Endothelial cell of umbilical vein (primary cell): ENCODE results near the gene TACC3. TPM values are rescaled to one million over a fixed set of nuclear protein-coding genes. Genes with fewer than 3 reads are reported as not detected.

Experiments used
- BruUV-seq: library from RNA; stranded (reverse); fragments of 400-500 nt; replicated peaks from 2 replicates; lab custom pipeline; 2021; lab: Mats Ljungman, UMichigan
- CTCF ChIA-PET: fragments of 300-600, 350-600 bp; sonication (Branson Sonifier 250); formaldehyde crosslinking; loops from one replicate; lab custom pipeline; 2021; ENCODE audit warnings: antibody characterized with exemption, inconsistent platforms; lab: Charles Lee
- POLR2A ChIA-PET: fragments of 300-600, 350-600 bp; sonication (Branson Sonifier 250); formaldehyde crosslinking; loops from one replicate; lab custom pipeline; 2021; ENCODE audit warnings: antibody characterized with exemption, inconsistent platforms; lab: Charles Lee
- DNase-seq: peaks from one replicate; pipeline ENCODE4 v3.0.0-alpha.2; 2011; ENCODE audit warnings: low read depth, low spot score
- FAIRE-seq: peaks from 2 replicates; lab custom pipeline; 2011; peaks lifted over from hg19 to GRCh38; lab: Jason Lieb, UNC
- H2AFZ ChIP-seq: 2 replicates; pipeline ENCODE4 v1.6.0; 2012; ENCODE audit warnings: low read depth, low read length, control low read depth, inconsistent platforms
- H3K27ac ChIP-seq: 2 replicates; pipeline ENCODE4 v1.5.1; 2011; ENCODE audit warnings: low read depth, mild to moderate bottlenecking, control low read depth, low read length, moderate library complexity; ENCODE audit not compliant: insufficient read depth
- H3K27me3 ChIP-seq, 2 experiments: 2 replicates each; pipeline versions ENCODE4 v1.6.0 to v1.6.1; 2011; ENCODE audit warnings: low read length in 2 of 2, mixed read lengths in 1 of 2; ENCODE audit not compliant: control insufficient read depth in 2 of 2, insufficient read depth in 2 of 2
- H3K36me3 ChIP-seq, 2 experiments: 2 replicates in 1 of 2; 3 replicates in 1 of 2; pipeline ENCODE4 v1.5.1; 2011; ENCODE audit warnings: low read length in 2 of 2, mild to moderate bottlenecking in 1 of 2, moderate library complexity in 1 of 2; ENCODE audit not compliant: control insufficient read depth in 2 of 2, insufficient read depth in 2 of 2; ENCODE audit errors: extremely low read depth in 1 of 2
- H3K4me1 ChIP-seq: 3 replicates; pipeline ENCODE4 v1.5.1; 2011; ENCODE audit warnings: mild to moderate bottlenecking, low read length; ENCODE audit not compliant: control insufficient read depth, insufficient read depth; ENCODE audit errors: extremely low read depth
- H3K4me2 ChIP-seq: 2 replicates; pipeline ENCODE4 v1.6.1; 2011; ENCODE audit warnings: low read length, control low read depth, mixed read lengths; ENCODE audit not compliant: insufficient read depth
- H3K4me3 ChIP-seq, 3 experiments: fragments of 200-600 bp in 1 of 3; sonication (generic), shearing (Covaris generic) in 1 of 3; replicated peaks in 1 of 3; 2 replicates each; pipeline ENCODE4 v1.5.1; 2011 to 2016; ENCODE audit warnings: control low read depth in 3 of 3, low read length in 3 of 3, mild to moderate bottlenecking in 2 of 3, inconsistent platforms in 1 of 3, low read depth in 1 of 3, moderate library complexity in 1 of 3; ENCODE audit not compliant: insufficient read depth in 1 of 3
- H3K79me2 ChIP-seq: 2 replicates; pipeline ENCODE4 v1.6.0; 2012; ENCODE audit warnings: low read length, inconsistent platforms; ENCODE audit not compliant: control insufficient read depth, insufficient read depth
- H3K9ac ChIP-seq: replicated peaks from 2 replicates; pipeline ENCODE3; 2011; ENCODE audit warnings: low read length, control low read depth; ENCODE audit not compliant: insufficient read depth; ENCODE audit errors: extremely low read depth
- H3K9me1 ChIP-seq: replicated peaks from 3 replicates; pipeline ENCODE4 v1.6.0; 2011; ENCODE audit warnings: mild to moderate bottlenecking, low read length; ENCODE audit not compliant: control insufficient read depth, insufficient read depth; ENCODE audit errors: extremely low read depth
- H3K9me3 ChIP-seq: replicated peaks from 2 replicates; pipeline ENCODE4 v1.5.1; 2012; ENCODE audit warnings: low read length, inconsistent platforms; ENCODE audit not compliant: control insufficient read depth, insufficient read depth
- H4K20me1 ChIP-seq: replicated peaks from 2 replicates; pipeline ENCODE3; 2011; ENCODE audit warnings: mild to moderate bottlenecking, low read length; ENCODE audit not compliant: control insufficient read depth, insufficient read depth; ENCODE audit errors: extremely low read depth
- CTCF ChIP-seq, 2 donors: IDR thresholded peaks; 1 replicate in 1 of 2; 2 replicates in 1 of 2; pipeline ENCODE4 v1.5.1; 2011; ENCODE audit warnings: low read length in 2 of 2, mild to moderate bottlenecking in 2 of 2, moderate library complexity in 2 of 2, control low read depth in 1 of 2, inconsistent platforms in 1 of 2, low read depth in 1 of 2; ENCODE audit not compliant: insufficient read depth in 1 of 2; ENCODE audit errors: extremely low read depth in 1 of 2
- FOS ChIP-seq: IDR thresholded peaks from 2 replicates; pipeline ENCODE4 v1.6.1; 2011; ENCODE audit warnings: mild to moderate bottlenecking, low read length, moderate library complexity, borderline replicate concordance; ENCODE audit not compliant: insufficient read depth
- GATA2 ChIP-seq: IDR thresholded peaks from 2 replicates; pipeline ENCODE4 v1.7.0; 2011; ENCODE audit warnings: low read depth, mild to moderate bottlenecking, moderate library complexity, mixed read lengths, low read length; ENCODE audit not compliant: insufficient read length, insufficient read depth
- JUN ChIP-seq: IDR thresholded peaks from 2 replicates; pipeline ENCODE4 v1.6.1; 2011; ENCODE audit warnings: borderline replicate concordance, low read depth; ENCODE audit not compliant: insufficient read length, insufficient read depth
- MAX ChIP-seq: IDR thresholded peaks from 2 replicates; pipeline ENCODE4 v1.6.1; 2011; ENCODE audit not compliant: insufficient read depth, insufficient read length
- MYC ChIP-seq: IDR thresholded peaks from one replicate; pipeline ENCODE4 v1.6.1; 2011; ENCODE audit warnings: mild to moderate bottlenecking, low read depth, low read length
- POLR2AphosphoS5 ChIP-seq: IDR thresholded peaks from 2 replicates; pipeline ENCODE4 v1.6.1; 2012; ENCODE audit warnings: low read depth, mild to moderate bottlenecking, control low read depth, low read length, moderate library complexity; ENCODE audit not compliant: insufficient read depth
- dilution Hi-C: fragments of 300-500 bp; cut with MboI; formaldehyde crosslinking; loops from one replicate; pipeline ENCODE4 v1.15.0; 2019; ENCODE audit warnings: low sequenced_read_pairs; ENCODE audit not compliant: extremely low pct_ligation_motif_present
- intact Hi-C: fragments of 100-400 bp; cut with micrococcal nuclease; formaldehyde crosslinking; loops from one replicate; pipeline ENCODE4 v1.10.0; 2022
- polyA plus RNA-seq, 4 experiments: library from polyadenylated mRNA; depleted of rRNA in 3 of 4; stranded (reverse) in 3 of 4; unstranded in 1 of 4; fragments of >200 nt; gene quantifications; 2 replicates each; pipeline versions ENCODE4 v1.2.1 to v1.2.3, GENCODE V29; 2011 to 2012; ENCODE audit warnings: missing spikeins in 1 of 4
- total RNA-seq: library from RNA; stranded (reverse); gene quantifications from 2 replicates; pipeline ENCODE4 v1.2.3, GENCODE V29; 2021

TACC3 gene
- total and polyA plus RNA-seq, 2 donors (not counting 3 experiments of a cell fraction or from before 2014, with no cell fraction given) = 54.5 to 135 TPM

- intact Hi-C loops = no loop called here
- Histone ChIP-seq H4K20me1 (no peaks in the 10 kb centered on the region), H3K9me3 (no peaks in the 10 kb centered on the region), H2AFZ (no peak overlapping the region), H3K36me3 (no peaks in the 10 kb centered on the region), H3K4me2 (no peak overlapping the region), H3K4me3 (no peak overlapping the region), H3K9ac (no peak overlapping the region), H3K27me3 (no peaks in the 10 kb centered on the region), H3K79me2 (no peaks in the 10 kb centered on the region), H3K27ac (no peak overlapping the region), H3K9me1 (no peaks in the 10 kb centered on the region), H3K4me1 (peaks cover 3% of the 10 kb centered on the region)
- FAIRE-seq (no peak), DNase-seq (no peak)
- no peak for TF ChIP-seq MYC
- no peak for TF ChIP-seq POLR2AphosphoS5
- TF ChIP-seq GATA2 = no peak
- no peak for TF ChIP-seq CTCF (IDR thresholded peaks at IDR 0.05; ENCODE audit: extremely low read depth in 1 of 2, insufficient read depth in 1 of 2, low read depth in 1 of 2, low read length in 2 of 2)
- TF ChIP-seq JUN = no peak
- no peak for TF ChIP-seq FOS
- TF ChIP-seq MAX = no peak
- ChIA-PET CTCF (interaction anchor here (0.9 kb wide), 1 partner anchor 18 kb away, joined by 3 read pairs; no protein-coding TSS in a partner anchor), POLR2A (no interaction called here)
- BruUV-seq = no TSS peak
- dilution Hi-C loops = no loop called here
Measured at GRCh38 chr4:1678244-1678643, 43.1 kb upstream of the TACC3 start.
